Measurements from ENCODE around the gene QSOX1. TPM values are rescaled to one million over a fixed set of nuclear protein-coding genes. Genes with fewer than 3 reads are reported as not detected.

The QSOX1 gene
- total RNA-seq, 1 experiment from 2014 or later = 135 TPM

DNA sequence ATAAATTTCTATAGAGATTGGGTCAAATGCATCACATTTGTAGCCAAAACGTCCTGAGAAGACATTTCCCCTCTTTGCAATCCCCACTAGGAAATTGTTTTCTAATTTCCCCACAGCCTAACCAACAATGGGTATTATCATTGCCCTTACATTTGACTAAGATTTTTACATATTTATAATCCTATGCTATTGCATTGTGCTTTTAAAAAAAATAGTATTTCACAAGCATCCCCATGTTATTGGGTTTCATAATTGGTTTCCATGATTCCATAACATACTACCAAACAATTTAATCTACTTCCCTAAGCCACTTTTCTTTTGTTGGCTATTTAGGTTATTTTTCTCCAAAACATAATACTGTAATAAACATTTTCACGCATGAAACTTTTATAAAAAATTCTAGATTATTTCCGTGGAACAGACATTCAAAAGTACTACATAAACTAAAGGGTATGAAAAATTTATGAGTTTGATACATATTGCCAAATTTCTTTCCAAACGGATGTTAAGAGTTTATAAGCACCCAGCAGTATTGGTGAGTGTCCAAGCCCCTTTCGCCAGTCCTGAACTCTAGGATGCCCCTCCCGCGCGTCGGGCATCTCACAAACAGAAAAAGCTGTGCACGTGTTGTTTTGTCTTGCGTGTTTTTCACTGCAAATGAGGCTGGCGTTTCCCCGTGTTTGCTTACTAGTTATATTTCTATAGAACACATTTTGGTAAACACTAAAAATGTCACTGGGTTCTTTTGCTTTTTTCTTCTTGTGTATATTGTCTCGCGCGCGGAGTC is 73.4 kb downstream of the QSOX1 start:
- TF ChIP-seq NR1H2 (CRISPR knock-in tag; IDR thresholded peaks at IDR 0.05) = no peak
- TF ChIP-seq, protein P1, sequence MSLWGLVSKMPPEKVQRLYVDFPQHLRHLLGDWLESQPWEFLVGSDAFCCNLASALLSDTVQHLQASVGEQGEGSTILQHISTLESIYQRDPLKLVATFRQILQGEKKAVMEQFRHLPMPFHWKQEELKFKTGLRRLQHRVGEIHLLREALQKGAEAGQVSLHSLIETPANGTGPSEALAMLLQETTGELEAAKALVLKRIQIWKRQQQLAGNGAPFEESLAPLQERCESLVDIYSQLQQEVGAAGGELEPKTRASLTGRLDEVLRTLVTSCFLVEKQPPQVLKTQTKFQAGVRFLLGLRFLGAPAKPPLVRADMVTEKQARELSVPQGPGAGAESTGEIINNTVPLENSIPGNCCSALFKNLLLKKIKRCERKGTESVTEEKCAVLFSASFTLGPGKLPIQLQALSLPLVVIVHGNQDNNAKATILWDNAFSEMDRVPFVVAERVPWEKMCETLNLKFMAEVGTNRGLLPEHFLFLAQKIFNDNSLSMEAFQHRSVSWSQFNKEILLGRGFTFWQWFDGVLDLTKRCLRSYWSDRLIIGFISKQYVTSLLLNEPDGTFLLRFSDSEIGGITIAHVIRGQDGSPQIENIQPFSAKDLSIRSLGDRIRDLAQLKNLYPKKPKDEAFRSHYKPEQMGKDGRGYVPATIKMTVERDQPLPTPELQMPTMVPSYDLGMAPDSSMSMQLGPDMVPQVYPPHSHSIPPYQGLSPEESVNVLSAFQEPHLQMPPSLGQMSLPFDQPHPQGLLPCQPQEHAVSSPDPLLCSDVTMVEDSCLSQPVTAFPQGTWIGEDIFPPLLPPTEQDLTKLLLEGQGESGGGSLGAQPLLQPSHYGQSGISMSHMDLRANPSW (CRISPR knock-in tag; conservative IDR thresholded peaks at IDR 0.05; ENCODE audit: low read depth) = no peak
- no peak for TF ChIP-seq ZNF263 (CRISPR knock-in tag; IDR thresholded peaks at IDR 0.05; ENCODE audit: low read depth)
- TF ChIP-seq, protein P2, sequence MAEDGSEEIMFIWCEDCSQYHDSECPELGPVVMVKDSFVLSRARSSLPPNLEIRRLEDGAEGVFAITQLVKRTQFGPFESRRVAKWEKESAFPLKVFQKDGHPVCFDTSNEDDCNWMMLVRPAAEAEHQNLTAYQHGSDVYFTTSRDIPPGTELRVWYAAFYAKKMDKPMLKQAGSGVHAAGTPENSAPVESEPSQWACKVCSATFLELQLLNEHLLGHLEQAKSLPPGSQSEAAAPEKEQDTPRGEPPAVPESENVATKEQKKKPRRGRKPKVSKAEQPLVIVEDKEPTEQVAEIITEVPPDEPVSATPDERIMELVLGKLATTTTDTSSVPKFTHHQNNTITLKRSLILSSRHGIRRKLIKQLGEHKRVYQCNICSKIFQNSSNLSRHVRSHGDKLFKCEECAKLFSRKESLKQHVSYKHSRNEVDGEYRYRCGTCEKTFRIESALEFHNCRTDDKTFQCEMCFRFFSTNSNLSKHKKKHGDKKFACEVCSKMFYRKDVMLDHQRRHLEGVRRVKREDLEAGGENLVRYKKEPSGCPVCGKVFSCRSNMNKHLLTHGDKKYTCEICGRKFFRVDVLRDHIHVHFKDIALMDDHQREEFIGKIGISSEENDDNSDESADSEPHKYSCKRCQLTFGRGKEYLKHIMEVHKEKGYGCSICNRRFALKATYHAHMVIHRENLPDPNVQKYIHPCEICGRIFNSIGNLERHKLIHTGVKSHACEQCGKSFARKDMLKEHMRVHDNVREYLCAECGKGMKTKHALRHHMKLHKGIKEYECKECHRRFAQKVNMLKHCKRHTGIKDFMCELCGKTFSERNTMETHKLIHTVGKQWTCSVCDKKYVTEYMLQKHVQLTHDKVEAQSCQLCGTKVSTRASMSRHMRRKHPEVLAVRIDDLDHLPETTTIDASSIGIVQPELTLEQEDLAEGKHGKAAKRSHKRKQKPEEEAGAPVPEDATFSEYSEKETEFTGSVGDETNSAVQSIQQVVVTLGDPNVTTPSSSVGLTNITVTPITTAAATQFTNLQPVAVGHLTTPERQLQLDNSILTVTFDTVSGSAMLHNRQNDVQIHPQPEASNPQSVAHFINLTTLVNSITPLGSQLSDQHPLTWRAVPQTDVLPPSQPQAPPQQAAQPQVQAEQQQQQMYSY (CRISPR knock-in tag; IDR thresholded peaks at IDR 0.05) = no peak
- no peak for TF ChIP-seq ZNF121 (CRISPR knock-in tag; IDR thresholded peaks at IDR 0.05)
- no peak for TF ChIP-seq FOXK1 (CRISPR knock-in tag; IDR thresholded peaks at IDR 0.05)
- TF ChIP-seq, protein P3, sequence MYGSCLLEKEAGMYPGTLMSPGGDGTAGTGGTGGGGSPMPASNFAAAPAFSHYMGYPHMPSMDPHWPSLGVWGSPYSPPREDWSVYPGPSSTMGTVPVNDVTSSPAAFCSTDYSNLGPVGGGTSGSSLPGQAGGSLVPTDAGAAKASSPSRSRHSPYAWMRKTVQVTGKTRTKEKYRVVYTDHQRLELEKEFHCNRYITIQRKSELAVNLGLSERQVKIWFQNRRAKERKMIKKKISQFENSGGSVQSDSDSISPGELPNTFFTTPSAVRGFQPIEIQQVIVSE (CRISPR knock-in tag; IDR thresholded peaks at IDR 0.05; ENCODE audit: borderline replicate concordance) = no peak
- TF ChIP-seq ZBTB21 (CRISPR knock-in tag; IDR thresholded peaks at IDR 0.05; ENCODE audit: borderline replicate concordance) = no peak
- TF ChIP-seq, protein P4, sequence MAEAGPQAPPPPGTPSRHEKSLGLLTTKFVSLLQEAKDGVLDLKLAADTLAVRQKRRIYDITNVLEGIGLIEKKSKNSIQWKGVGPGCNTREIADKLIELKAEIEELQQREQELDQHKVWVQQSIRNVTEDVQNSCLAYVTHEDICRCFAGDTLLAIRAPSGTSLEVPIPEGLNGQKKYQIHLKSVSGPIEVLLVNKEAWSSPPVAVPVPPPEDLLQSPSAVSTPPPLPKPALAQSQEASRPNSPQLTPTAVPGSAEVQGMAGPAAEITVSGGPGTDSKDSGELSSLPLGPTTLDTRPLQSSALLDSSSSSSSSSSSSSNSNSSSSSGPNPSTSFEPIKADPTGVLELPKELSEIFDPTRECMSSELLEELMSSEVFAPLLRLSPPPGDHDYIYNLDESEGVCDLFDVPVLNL (CRISPR knock-in tag; IDR thresholded peaks at IDR 0.05; ENCODE audit: borderline replicate concordance, low read depth) = no peak
- TF ChIP-seq, protein P5, sequence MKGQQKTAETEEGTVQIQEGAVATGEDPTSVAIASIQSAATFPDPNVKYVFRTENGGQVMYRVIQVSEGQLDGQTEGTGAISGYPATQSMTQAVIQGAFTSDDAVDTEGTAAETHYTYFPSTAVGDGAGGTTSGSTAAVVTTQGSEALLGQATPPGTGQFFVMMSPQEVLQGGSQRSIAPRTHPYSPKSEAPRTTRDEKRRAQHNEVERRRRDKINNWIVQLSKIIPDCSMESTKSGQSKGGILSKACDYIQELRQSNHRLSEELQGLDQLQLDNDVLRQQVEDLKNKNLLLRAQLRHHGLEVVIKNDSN (CRISPR knock-in tag; IDR thresholded peaks at IDR 0.05) = no peak
- TF ChIP-seq, protein P6, sequence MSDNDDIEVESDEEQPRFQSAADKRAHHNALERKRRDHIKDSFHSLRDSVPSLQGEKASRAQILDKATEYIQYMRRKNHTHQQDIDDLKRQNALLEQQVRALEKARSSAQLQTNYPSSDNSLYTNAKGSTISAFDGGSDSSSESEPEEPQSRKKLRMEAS (CRISPR knock-in tag; IDR thresholded peaks at IDR 0.05) = no peak
- TF ChIP-seq, protein P7, sequence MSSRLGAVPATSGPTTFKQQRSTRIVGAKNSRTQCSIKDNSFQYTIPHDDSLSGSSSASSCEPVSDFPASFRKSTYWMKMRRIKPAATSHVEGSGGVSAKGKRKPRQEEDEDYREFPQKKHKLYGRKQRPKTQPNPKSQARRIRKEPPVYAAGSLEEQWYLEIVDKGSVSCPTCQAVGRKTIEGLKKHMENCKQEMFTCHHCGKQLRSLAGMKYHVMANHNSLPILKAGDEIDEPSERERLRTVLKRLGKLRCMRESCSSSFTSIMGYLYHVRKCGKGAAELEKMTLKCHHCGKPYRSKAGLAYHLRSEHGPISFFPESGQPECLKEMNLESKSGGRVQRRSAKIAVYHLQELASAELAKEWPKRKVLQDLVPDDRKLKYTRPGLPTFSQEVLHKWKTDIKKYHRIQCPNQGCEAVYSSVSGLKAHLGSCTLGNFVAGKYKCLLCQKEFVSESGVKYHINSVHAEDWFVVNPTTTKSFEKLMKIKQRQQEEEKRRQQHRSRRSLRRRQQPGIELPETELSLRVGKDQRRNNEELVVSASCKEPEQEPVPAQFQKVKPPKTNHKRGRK (CRISPR knock-in tag; IDR thresholded peaks at IDR 0.05; ENCODE audit: borderline replicate concordance) = no peak
- TF ChIP-seq, protein P8, sequence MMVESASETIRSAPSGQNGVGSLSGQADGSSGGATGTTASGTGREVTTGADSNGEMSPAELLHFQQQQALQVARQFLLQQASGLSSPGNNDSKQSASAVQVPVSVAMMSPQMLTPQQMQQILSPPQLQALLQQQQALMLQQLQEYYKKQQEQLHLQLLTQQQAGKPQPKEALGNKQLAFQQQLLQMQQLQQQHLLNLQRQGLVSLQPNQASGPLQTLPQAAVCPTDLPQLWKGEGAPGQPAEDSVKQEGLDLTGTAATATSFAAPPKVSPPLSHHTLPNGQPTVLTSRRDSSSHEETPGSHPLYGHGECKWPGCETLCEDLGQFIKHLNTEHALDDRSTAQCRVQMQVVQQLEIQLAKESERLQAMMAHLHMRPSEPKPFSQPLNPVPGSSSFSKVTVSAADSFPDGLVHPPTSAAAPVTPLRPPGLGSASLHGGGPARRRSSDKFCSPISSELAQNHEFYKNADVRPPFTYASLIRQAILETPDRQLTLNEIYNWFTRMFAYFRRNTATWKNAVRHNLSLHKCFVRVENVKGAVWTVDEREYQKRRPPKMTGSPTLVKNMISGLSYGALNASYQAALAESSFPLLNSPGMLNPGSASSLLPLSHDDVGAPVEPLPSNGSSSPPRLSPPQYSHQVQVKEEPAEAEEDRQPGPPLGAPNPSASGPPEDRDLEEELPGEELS (CRISPR knock-in tag; IDR thresholded peaks at IDR 0.05) = no peak
- no peak for TF ChIP-seq ETV6 (CRISPR knock-in tag; IDR thresholded peaks at IDR 0.05)
- TF ChIP-seq PRRX2 (CRISPR knock-in tag; IDR thresholded peaks at IDR 0.05) = no peak
- TF ChIP-seq TP53 (CRISPR knock-in tag; IDR thresholded peaks at IDR 0.05) = no peak
- TF ChIP-seq ESRRA (CRISPR knock-in tag; IDR thresholded peaks at IDR 0.05; ENCODE audit: borderline replicate concordance) = no peak
- POLR2A ChIA-PET = no interaction called here
- ATAC-seq (no peak), DNase-seq (ENCODE audit: low spot score) (no peak)
- H3K27ac Mint-ChIP-seq = no peak overlapping the region
- H3K27me3 Mint-ChIP-seq (ENCODE audit: low read depth) = peaks cover 70% of the 10 kb centered on the region
- CTCF ChIA-PET = no interaction called here
- H3K4me1 Mint-ChIP-seq = peaks cover 29% of the 10 kb centered on the region
- no peaks in the 10 kb centered on the region for H3K36me3 Mint-ChIP-seq
- H3K4me3 Mint-ChIP-seq = peak overlapping the region; percentile 63
- no peaks in the 10 kb centered on the region for H3K9me3 Mint-ChIP-seq

All from WTC11 (cell line).